GM18951 (cell line): ENCODE data around the gene SDK1.

Experiments
- POLR2A ChIP-seq: IDR thresholded peaks from 4 replicates; pipeline ENCODE4 v1.6.1; 2011; ENCODE audit warnings: mild to moderate bottlenecking; ENCODE audit not compliant: insufficient read length, insufficient read depth; ENCODE audit errors: extremely low read depth
- in situ Hi-C: fragments of 300-500 bp; cut with MboI; formaldehyde crosslinking; loops from one replicate; pipeline ENCODE4 v1.12.0; 2022; ENCODE audit warnings: low sequenced_read_pairs, mixed read lengths, inconsistent platforms; ENCODE audit not compliant: unreplicated experiment

Gene SDK1

GRCh38 chr7:4033996-4034395, 732.9 kb downstream of the SDK1 start:
- no peak for TF ChIP-seq POLR2A

GRCh38 chr7:4037308-4037707, 736.3 kb downstream of the SDK1 start:
- TF ChIP-seq POLR2A = no peak
- in situ Hi-C loops = no loop called here

More at GRCh38 chr7:4033996-4034395, 732.9 kb downstream of the SDK1 start:
- in situ Hi-C loops = no loop called here

- TF ChIP-seq POLR2A = no peak
- in situ Hi-C loops = no loop called here
These were observed 736.8 kb downstream of the SDK1 start for GRCh38 chr7:4037877-4038276.

- TF ChIP-seq POLR2A = no peak
- in situ Hi-C loops = no loop called here
These were observed 739.3 kb downstream of the SDK1 start for GRCh38 chr7:4040109-4040928.

GRCh38 chr7:4042402-4043045, 741.5 kb downstream of the SDK1 start:
- no peak for TF ChIP-seq POLR2A
- in situ Hi-C loops = no loop called here

GRCh38 chr7:4043988-4044387, 742.9 kb downstream of the SDK1 start:
- no peak for TF ChIP-seq POLR2A
- in situ Hi-C loops = no loop called here

- in situ Hi-C loops = no loop called here
- TF ChIP-seq POLR2A = no peak
These were observed 744.4 kb downstream of the SDK1 start for GRCh38 chr7:4045450-4045849.

GRCh38 chr7:4045975-4046374, 744.9 kb downstream of the SDK1 start:
- no peak for TF ChIP-seq POLR2A
- in situ Hi-C loops = no loop called here

- TF ChIP-seq POLR2A = no peak
- in situ Hi-C loops = no loop called here
These were observed 747.3 kb downstream of the SDK1 start for GRCh38 chr7:4048336-4048735.

- in situ Hi-C loops = no loop called here
- no peak for TF ChIP-seq POLR2A
These were observed 748.1 kb downstream of the SDK1 start for GRCh38 chr7:4049202-4049601.

GRCh38 chr7:4050126-4050660, 749.1 kb downstream of the SDK1 start:
- no peak for TF ChIP-seq POLR2A

GRCh38 chr7:4051696-4052095, 750.6 kb downstream of the SDK1 start:
- in situ Hi-C loops = no loop called here
- no peak for TF ChIP-seq POLR2A

More at GRCh38 chr7:4050126-4050660, 749.1 kb downstream of the SDK1 start:
- in situ Hi-C loops = no loop called here

GRCh38 chr7:4052130-4052529, 751.1 kb downstream of the SDK1 start:
- in situ Hi-C loops = no loop called here
- no peak for TF ChIP-seq POLR2A

- in situ Hi-C loops = no loop called here
- TF ChIP-seq POLR2A = no peak
These were observed 753.1 kb downstream of the SDK1 start for GRCh38 chr7:4054158-4054557.
